Measurements from ENCODE around the gene PPIE. TPM values are rescaled to one million over a fixed set of nuclear protein-coding genes. Genes with fewer than 3 reads are reported as not detected.

The PPIE gene
- total and polyA plus RNA-seq, 7 donors, result 23.5 to 53.2 (median 34.3) TPM

- Histone ChIP-seq H3K9me3 (no peaks in the 10 kb centered on the region), H3K36me3 (ENCODE audit: insufficient read depth in 1 of 2, low read depth in 1 of 2) (no peaks in the 10 kb centered on the region), H3K27ac (peak overlapping the region; percentile 85), H3K27me3 (ENCODE audit: insufficient read depth in 3 of 3, low read length in 2 of 3) (peaks cover 0 to 5% (median 0%) of the 10 kb centered on the region in 3 donors), H3K4me3 (no peak overlapping the region), H3K4me1 (peaks cover 34% of the 10 kb centered on the region)
- intact Hi-C loops (cut with DNase I), result loop anchor here in 1 of 2 donors (5.0 kb wide), 1 partner anchor 38 kb away; no protein-coding TSS in a partner anchor
- 7 to 12% (median 11%) methylated on average over 1 of the region's 1 CpG for WGBS, 3 donors
- TF ChIP-seq CTCF (IDR thresholded peaks at IDR 0.05), result no peak
- DNase-seq (no peak), ATAC-seq (peak in 2 of 4 donors; percentile 3 to 5)
Observed at GRCh38 chr1:39695016-39695415, 43.7 kb upstream of the PPIE start.

GRCh38 chr1:39696448-39696847 lies 42.2 kb upstream of the PPIE start:
- Histone ChIP-seq H3K9me3 (no peaks in the 10 kb centered on the region), H3K27ac (peak overlapping the region; percentile 85), H3K4me3 (no peak overlapping the region), H3K36me3 (ENCODE audit: insufficient read depth in 1 of 2, low read depth in 1 of 2) (no peaks in the 10 kb centered on the region), H3K27me3 (ENCODE audit: insufficient read depth in 3 of 3, low read length in 2 of 3) (no peaks in the 10 kb centered on the region), H3K4me1 (peaks cover 29% of the 10 kb centered on the region)
- intact Hi-C loops (cut with DNase I), result loop anchor here in 1 of 2 donors (5.0 kb wide), 1 partner anchor 39 kb away; no protein-coding TSS in a partner anchor
- no peak for DNase-seq
- 50 to 82% (median 53%) methylated on average over 1 of the region's 1 CpG for WGBS, 3 donors
- TF ChIP-seq CTCF (IDR thresholded peaks at IDR 0.05), result no peak
- no peak for ATAC-seq

- WGBS, 3 donors, result 62 to 86% (median 84%) methylated on average over 4 of the region's 4 CpGs
Observed at GRCh38 chr1:39698568-39698967, 40.1 kb upstream of the PPIE start.

GRCh38 chr1:39699419-39699818 lies 39.3 kb upstream of the PPIE start:
- intact Hi-C loops (cut with DNase I), result loop anchor here in 1 of 2 donors (5.0 kb wide), 1 partner anchor 42 kb away; no protein-coding TSS in a partner anchor
- TF ChIP-seq CTCF (IDR thresholded peaks at IDR 0.05), result no peak
- WGBS, 3 donors, result 74 to 93% (median 93%) methylated on average over 2 to 3 of the region's 3 CpGs

More at GRCh38 chr1:39698568-39698967, 40.1 kb upstream of the PPIE start:
- DNase-seq, result no peak
- H3K9me3 ChIP-seq, result no peaks in the 10 kb centered on the region
- no peaks in the 10 kb centered on the region for H3K27me3 ChIP-seq (ENCODE audit: insufficient read depth in 3 of 3, low read length in 2 of 3)
- intact Hi-C loops (cut with DNase I), result loop anchor here in 1 of 2 donors (5.0 kb wide), 1 partner anchor 41 kb away; no protein-coding TSS in a partner anchor
- no peak overlapping the region for H3K4me3 ChIP-seq
- no peak overlapping the region for H3K27ac ChIP-seq
- ATAC-seq, result no peak
- H3K36me3 ChIP-seq (ENCODE audit: insufficient read depth in 1 of 2, low read depth in 1 of 2), result no peaks in the 10 kb centered on the region
- no peak for TF ChIP-seq CTCF (IDR thresholded peaks at IDR 0.05)
- peaks cover 21% of the 10 kb centered on the region for H3K4me1 ChIP-seq

GRCh38 chr1:39700348-39700747 lies 38.3 kb upstream of the PPIE start:
- no peak for TF ChIP-seq CTCF (IDR thresholded peaks at IDR 0.05)

More at GRCh38 chr1:39699419-39699818, 39.3 kb upstream of the PPIE start:
- H3K36me3 ChIP-seq (ENCODE audit: insufficient read depth in 1 of 2, low read depth in 1 of 2), result no peaks in the 10 kb centered on the region
- no peak overlapping the region for H3K4me3 ChIP-seq
- no peak overlapping the region for H3K27ac ChIP-seq
- no peaks in the 10 kb centered on the region for H3K9me3 ChIP-seq
- no peaks in the 10 kb centered on the region for H3K27me3 ChIP-seq (ENCODE audit: insufficient read depth in 3 of 3, low read length in 2 of 3)
- peaks cover 21% of the 10 kb centered on the region for H3K4me1 ChIP-seq
- ATAC-seq (no peak), DNase-seq (no peak)

More at GRCh38 chr1:39700348-39700747, 38.3 kb upstream of the PPIE start:
- H3K9me3 ChIP-seq, result no peaks in the 10 kb centered on the region
- H3K4me3 ChIP-seq, result no peak overlapping the region
- intact Hi-C loops (cut with DNase I), result no loop called here
- WGBS, 3 donors, result 68 to 87% (median 81%) methylated on average over 3 of the region's 3 CpGs
- H3K36me3 ChIP-seq (ENCODE audit: insufficient read depth in 1 of 2, low read depth in 1 of 2), result no peaks in the 10 kb centered on the region
- H3K4me1 ChIP-seq, result peaks cover 16% of the 10 kb centered on the region
- H3K27me3 ChIP-seq (ENCODE audit: insufficient read depth in 3 of 3, low read length in 2 of 3), result no peaks in the 10 kb centered on the region
- no peak for ATAC-seq
- no peak overlapping the region for H3K27ac ChIP-seq
- no peak for DNase-seq

All from psoas muscle (tissue), 8 donors.